Skeletal muscle satellite cell (primary cell): Measurements from ENCODE around the gene NKG7.

Experiments used
- H3K27me3 ChIP-seq: 2 replicates; pipeline ENCODE4 v1.7.0; 2013; ENCODE audit warnings: low read length; ENCODE audit not compliant: control insufficient read depth, insufficient read depth
- H3K36me3 ChIP-seq: 2 replicates; pipeline ENCODE4 v1.7.0; 2013; ENCODE audit warnings: mild to moderate bottlenecking, control low read depth, low read length; ENCODE audit not compliant: insufficient read depth
- H3K4me1 ChIP-seq: 2 replicates; pipeline ENCODE4 v1.7.0; 2013; ENCODE audit warnings: low read length; ENCODE audit not compliant: control insufficient read depth, insufficient read depth
- H3K4me2 ChIP-seq: 2 replicates; pipeline ENCODE4 v1.7.0; 2013; ENCODE audit warnings: mild to moderate bottlenecking, low read length
- H3K4me3 ChIP-seq: 2 replicates; pipeline ENCODE4 v1.7.0; 2013; ENCODE audit warnings: low read length
- H3K9ac ChIP-seq: 2 replicates; pipeline ENCODE4 v1.7.0; 2013; ENCODE audit warnings: mild to moderate bottlenecking, low read depth, low read length, moderate library complexity
- H3K9me3 ChIP-seq: replicated peaks from 2 replicates; pipeline ENCODE4 v1.7.0; 2013; ENCODE audit warnings: mild to moderate bottlenecking, control low read depth, low read length

NKG7 gene

GRCh38 chr19:51367565-51368365 lies 4.7 kb downstream of the NKG7 start:
- Histone ChIP-seq H3K4me2 (peak overlapping the region; percentile 92), H3K27me3 (no peaks in the 10 kb centered on the region), H3K9me3 (no peaks in the 10 kb centered on the region), H3K9ac (peak overlapping the region; percentile 87), H3K4me3 (peak overlapping the region; percentile 96), H3K36me3 (no peaks in the 10 kb centered on the region), H3K4me1 (peaks cover 31% of the 10 kb centered on the region)

- H3K9ac ChIP-seq, result peak overlapping the region; percentile 72
- peaks cover 36% of the 10 kb centered on the region for H3K4me1 ChIP-seq
Measured at GRCh38 chr19:51367255-51367564, 5.2 kb downstream of the NKG7 start.

GRCh38 chr19:51366389-51367254 lies 5.8 kb downstream of the NKG7 start:
- Histone ChIP-seq H3K4me2 (peak overlapping the region; percentile 98), H3K27me3 (no peaks in the 10 kb centered on the region), H3K36me3 (no peaks in the 10 kb centered on the region), H3K9me3 (no peaks in the 10 kb centered on the region), H3K4me3 (peak overlapping the region; percentile 92), H3K9ac (peak overlapping the region; percentile 96), H3K4me1 (peaks cover 36% of the 10 kb centered on the region)

More at GRCh38 chr19:51367255-51367564, 5.2 kb downstream of the NKG7 start:
- H3K4me2 ChIP-seq, result peak overlapping the region; percentile 92
- no peaks in the 10 kb centered on the region for H3K36me3 ChIP-seq
- H3K4me3 ChIP-seq, result peak overlapping the region; percentile 92
- H3K27me3 ChIP-seq, result no peaks in the 10 kb centered on the region
- H3K9me3 ChIP-seq, result no peaks in the 10 kb centered on the region

DNA sequence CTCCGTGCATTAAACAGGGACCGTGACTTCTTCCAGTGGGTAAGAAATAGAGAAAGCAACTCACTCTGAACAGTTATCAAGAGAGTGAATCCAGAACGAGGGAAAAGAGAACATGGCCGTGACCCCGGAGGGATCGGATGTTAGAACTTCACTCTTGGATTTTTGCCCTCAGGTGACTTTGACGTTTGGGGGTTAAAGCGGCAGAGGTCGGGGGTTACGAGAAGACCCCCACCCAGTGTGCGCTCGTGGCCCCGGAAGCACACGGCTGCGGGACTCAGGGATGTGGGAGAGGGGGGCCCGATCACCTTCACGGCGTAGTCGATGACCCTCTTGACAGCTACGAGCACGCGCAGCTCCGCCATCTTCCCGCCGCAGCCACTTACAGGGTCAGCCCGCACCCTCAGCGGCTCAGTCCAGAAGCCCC lies 6.5 kb downstream of the NKG7 start, which contains the start of gene ETFB:
Gene ETFB (minus strand): TSS at position 424 of the 424 bp plus-strand sequence. CDS start 62 bp downstream, at position 362.
- Histone ChIP-seq H3K4me1 (peaks cover 36% of the 10 kb centered on the region), H3K9me3 (no peaks in the 10 kb centered on the region), H3K4me2 (peak within 1 kb of the TSS; percentile 98), H3K27me3 (no peaks in the 10 kb centered on the region), H3K36me3 (no peaks in the 10 kb centered on the region), H3K9ac (peak within 1 kb of the TSS; percentile 96), H3K4me3 (peak within 1 kb of the TSS; percentile 92)

DNA sequence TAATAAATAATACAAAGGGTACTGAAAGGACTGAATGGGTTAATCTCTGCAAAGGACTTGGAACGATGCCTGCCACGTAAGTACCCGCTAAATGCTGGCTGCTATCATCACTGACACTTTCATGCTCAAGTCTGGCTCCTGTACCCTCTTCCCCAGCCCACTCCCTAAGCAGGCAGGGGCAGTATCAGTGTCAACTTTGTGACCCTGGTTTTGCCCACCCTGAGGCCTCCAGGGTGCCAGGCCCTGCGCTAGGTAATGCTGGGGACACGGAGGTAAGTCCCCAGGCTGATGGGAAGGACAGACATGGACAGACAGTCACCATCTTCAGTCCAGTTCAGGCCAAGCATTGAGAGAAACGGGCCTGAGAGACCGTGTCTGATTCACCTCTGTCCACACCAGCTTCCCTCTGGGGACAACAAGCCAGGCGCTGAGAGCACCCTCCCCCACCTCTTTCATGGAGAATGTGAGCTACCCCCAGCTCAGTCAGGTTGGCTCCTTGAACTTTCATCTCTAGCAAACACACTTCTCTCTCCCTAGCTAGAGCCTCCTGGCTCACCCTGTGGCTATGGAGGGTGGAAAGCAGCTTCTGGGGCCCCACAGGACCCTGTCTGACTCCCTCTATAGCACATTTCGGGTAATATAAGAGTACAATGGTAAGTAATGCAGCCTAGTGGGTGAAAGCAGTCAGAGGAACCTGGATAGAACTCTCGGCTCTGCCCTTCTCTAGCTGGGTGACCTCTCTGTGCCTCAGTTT lies 7.1 kb downstream of the NKG7 start:
- peaks cover 36% of the 10 kb centered on the region for H3K4me1 ChIP-seq

GRCh38 chr19:51364200-51365106 lies 8.0 kb downstream of the NKG7 start:
- peaks cover 43% of the 10 kb centered on the region for H3K4me1 ChIP-seq
- no peak overlapping the region for H3K4me3 ChIP-seq
- H3K27me3 ChIP-seq, result no peaks in the 10 kb centered on the region
- no peak overlapping the region for H3K9ac ChIP-seq
- no peaks in the 10 kb centered on the region for H3K36me3 ChIP-seq
- H3K9me3 ChIP-seq, result no peaks in the 10 kb centered on the region
- H3K4me2 ChIP-seq, result peak overlapping the region; percentile 12

More for the DNA sequence above, 7.1 kb downstream of the NKG7 start:
- H3K4me3 ChIP-seq, result peak overlapping the region; percentile 92
- H3K9me3 ChIP-seq, result no peaks in the 10 kb centered on the region
- H3K4me2 ChIP-seq, result peak overlapping the region; percentile 98
- H3K36me3 ChIP-seq, result no peaks in the 10 kb centered on the region
- H3K9ac ChIP-seq, result peak overlapping the region; percentile 96
- H3K27me3 ChIP-seq, result no peaks in the 10 kb centered on the region

- Histone ChIP-seq H3K36me3 (no peaks in the 10 kb centered on the region), H3K9me3 (no peaks in the 10 kb centered on the region), H3K4me3 (no peak overlapping the region), H3K4me2 (no peak overlapping the region), H3K4me1 (peaks cover 37% of the 10 kb centered on the region), H3K27me3 (no peaks in the 10 kb centered on the region), H3K9ac (no peak overlapping the region)
Measured at GRCh38 chr19:51361239-51361638, 11.2 kb downstream of the NKG7 start.

DNA sequence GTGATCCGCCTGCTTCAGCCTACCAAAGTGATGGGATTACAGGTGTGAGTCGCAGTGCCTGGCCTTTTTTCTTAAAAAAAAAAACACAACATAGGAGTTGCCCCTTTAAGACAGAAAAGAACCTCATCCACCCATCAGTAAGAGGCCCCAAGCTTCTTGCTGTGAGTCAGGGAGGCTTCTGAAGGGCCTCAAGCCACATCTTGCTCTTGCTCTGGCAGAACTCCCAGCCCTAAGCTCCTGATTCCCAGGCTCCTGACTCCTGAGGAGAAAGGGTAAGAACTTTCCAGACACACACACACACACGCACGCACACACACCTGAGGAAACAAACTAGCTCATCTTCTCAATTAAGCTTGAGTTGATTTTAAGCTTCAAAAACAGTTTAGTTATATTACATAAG lies 13.2 kb downstream of the NKG7 start:
- no peaks in the 10 kb centered on the region for H3K9me3 ChIP-seq
- H3K4me3 ChIP-seq, result no peak overlapping the region
- no peaks in the 10 kb centered on the region for H3K36me3 ChIP-seq
- peaks cover 28% of the 10 kb centered on the region for H3K4me1 ChIP-seq
- H3K9ac ChIP-seq, result no peak overlapping the region
- peak overlapping the region; percentile 40 for H3K4me2 ChIP-seq
- H3K27me3 ChIP-seq, result no peaks in the 10 kb centered on the region

DNA sequence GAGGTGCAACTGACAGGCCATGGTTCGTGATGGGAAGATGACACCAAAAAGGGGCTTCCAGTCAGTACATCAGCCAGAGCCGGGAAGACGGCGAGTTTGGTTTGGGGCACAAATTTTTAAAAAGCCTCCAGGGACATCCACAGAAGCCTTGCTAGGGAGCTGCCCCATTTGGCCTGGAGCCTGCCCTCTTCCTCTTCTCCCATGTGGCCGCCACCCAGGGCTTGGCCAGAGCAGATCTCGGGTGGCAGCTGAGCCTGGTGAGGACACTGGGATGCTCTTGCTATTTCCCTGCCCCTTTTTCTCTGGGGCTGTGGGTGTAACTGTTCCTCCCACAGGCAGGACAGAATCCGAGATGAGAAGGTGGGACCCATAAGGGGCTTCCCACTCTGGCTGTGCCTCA lies 14.5 kb downstream of the NKG7 start:
- Histone ChIP-seq H3K36me3 (no peaks in the 10 kb centered on the region), H3K27me3 (no peaks in the 10 kb centered on the region), H3K4me3 (no peak overlapping the region), H3K9me3 (no peaks in the 10 kb centered on the region), H3K9ac (no peak overlapping the region), H3K4me2 (no peak overlapping the region), H3K4me1 (peaks cover 20% of the 10 kb centered on the region)

DNA sequence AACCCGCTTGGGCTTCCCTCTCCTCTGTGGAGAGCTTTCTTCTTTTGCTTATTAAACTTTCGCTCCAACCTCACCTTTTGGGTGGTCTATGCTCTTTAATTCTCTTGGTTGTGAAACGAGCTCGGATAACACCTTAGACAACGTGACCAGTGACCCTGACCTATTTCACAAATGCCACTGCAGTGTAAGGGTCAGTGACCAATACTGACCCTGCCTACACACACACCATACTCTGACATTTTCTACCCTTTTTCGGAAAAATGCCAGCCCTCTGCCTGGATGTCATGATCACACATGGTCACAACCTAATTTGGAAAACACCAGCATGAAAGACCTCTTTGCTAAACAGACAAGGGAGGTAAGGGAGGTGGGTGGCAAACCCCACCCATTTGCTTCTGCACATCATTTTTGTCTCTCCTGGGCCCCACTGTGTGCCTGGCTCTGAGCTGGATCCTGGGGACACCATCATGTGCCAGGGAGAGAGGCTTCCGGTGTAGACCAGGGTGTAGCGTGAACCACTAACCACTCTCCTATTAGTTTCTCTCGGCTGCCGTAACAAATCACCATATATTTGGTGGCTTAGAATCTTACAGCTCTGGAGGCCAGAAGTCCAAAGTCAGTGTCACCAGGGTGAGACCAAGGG lies 16.2 kb downstream of the NKG7 start:
- peaks cover 7% of the 10 kb centered on the region for H3K36me3 ChIP-seq
- no peak overlapping the region for H3K4me3 ChIP-seq
- no peaks in the 10 kb centered on the region for H3K27me3 ChIP-seq
- no peaks in the 10 kb centered on the region for H3K9me3 ChIP-seq
- H3K9ac ChIP-seq, result no peak overlapping the region
- no peak overlapping the region for H3K4me2 ChIP-seq
- H3K4me1 ChIP-seq, result peaks cover 14% of the 10 kb centered on the region
